SK-N-SH (cell line): ENCODE results near the gene POLN. TPM values are rescaled to one million over a fixed set of nuclear protein-coding genes. Genes with fewer than 3 reads are reported as not detected.

Experiments
- CTCF ChIA-PET: fragments of 300-600, 350-600 bp; formaldehyde crosslinking; extraction: SDS; loops from one replicate; lab custom pipeline; 2021; lab: Yijun Ruan, JAX
- POLR2A ChIA-PET: fragments of 350-600 bp; sonication (Branson Sonifier 250); formaldehyde crosslinking; extraction: SDS; loops from one replicate; lab custom pipeline; 2020; ENCODE audit warnings: antibody characterized with exemption, inconsistent platforms; lab: Yijun Ruan, JAX
- DNase-seq: peaks from one replicate; pipeline ENCODE4 v3.0.0; 2012
- H2AFZ ChIP-seq: fragments of 200-600 bp; sonication (generic); 2 replicates; pipeline ENCODE4 v1.8.1; 2016; ENCODE audit warnings: antibody characterized with exemption, mild to moderate bottlenecking, low read depth
- H3F3A ChIP-seq: fragments of 200-600 bp; sonication (generic); replicated peaks from 2 replicates; pipeline ENCODE3; 2016; ENCODE audit warnings: antibody characterized with exemption, mild to moderate bottlenecking; ENCODE audit not compliant: insufficient read depth
- H3K27ac ChIP-seq, 2 experiments: fragments of 200-500 bp in 1 of 2; fragments of 200-600 bp in 1 of 2; sonication (Bioruptor generic) in 1 of 2; sonication (generic), shearing (Covaris generic) in 1 of 2; 2 replicates each; pipeline versions ENCODE4 v1.5.1 to v1.6.1; 2014 to 2016; ENCODE audit warnings: low read depth in 2 of 2, inconsistent platforms in 1 of 2, low read length in 1 of 2, mild to moderate bottlenecking in 1 of 2, mixed read lengths in 1 of 2
- H3K27me3 ChIP-seq: fragments of 200-600 bp; sonication (generic), shearing (Covaris generic); 2 replicates; pipeline ENCODE4 v1.6.1; 2016; ENCODE audit warnings: mixed run types; ENCODE audit not compliant: insufficient read depth
- H3K36me3 ChIP-seq, 2 experiments: fragments of 200-500 bp in 1 of 2; fragments of 200-600 bp in 1 of 2; sonication (Bioruptor generic) in 1 of 2; sonication (generic) in 1 of 2; replicated peaks in 1 of 2; 2 replicates each; pipeline versions ENCODE3 to v1.5.1; 2014 to 2016; ENCODE audit warnings: low read length in 1 of 2, mild to moderate bottlenecking in 1 of 2; ENCODE audit not compliant: insufficient read depth in 2 of 2, control insufficient read depth in 1 of 2
- H3K4me1 ChIP-seq, 2 experiments: fragments of 200-500 bp in 1 of 2; fragments of 200-600 bp in 1 of 2; sonication (Bioruptor generic) in 1 of 2; sonication (generic), shearing (Covaris generic) in 1 of 2; 2 replicates each; pipeline versions ENCODE4 v1.5.1 to v1.6.1; 2014 to 2016; ENCODE audit warnings: low read depth in 1 of 2, low read length in 1 of 2, mixed run types in 1 of 2; ENCODE audit not compliant: insufficient read depth in 2 of 2, control insufficient read depth in 1 of 2
- H3K4me2 ChIP-seq: fragments of 200-600 bp; sonication (generic), shearing (Covaris generic); 2 replicates; pipeline ENCODE4 v1.6.1; 2017; ENCODE audit warnings: mixed run types
- H3K4me3 ChIP-seq, 2 experiments: fragments of 200-500 bp in 1 of 2; fragments of 200-600 bp in 1 of 2; sonication (Bioruptor generic) in 1 of 2; sonication (generic), shearing (Covaris generic) in 1 of 2; 2 replicates each; pipeline versions ENCODE4 v1.5.1 to v1.8.1; 2014 to 2016; ENCODE audit warnings: low read depth in 2 of 2, inconsistent platforms in 1 of 2, low read length in 1 of 2, mild to moderate bottlenecking in 1 of 2, mixed read lengths in 1 of 2, moderate library complexity in 1 of 2
- H3K79me2 ChIP-seq: fragments of 200-600 bp; sonication (generic); 2 replicates; pipeline ENCODE4 v1.8.1; 2017; ENCODE audit warnings: mild to moderate bottlenecking; ENCODE audit not compliant: insufficient read depth
- H3K9ac ChIP-seq: fragments of 200-600 bp; sonication (generic); 2 replicates; pipeline ENCODE4 v1.6.1; 2017; ENCODE audit warnings: mixed run types
- H3K9me2 ChIP-seq: fragments of 200-600 bp; sonication (generic); 2 replicates; pipeline ENCODE4 v1.6.1; 2017; ENCODE audit warnings: mixed run types
- H3K9me3 ChIP-seq: fragments of 200-600 bp; sonication (generic); 2 replicates; pipeline ENCODE4 v1.6.1; 2017; ENCODE audit warnings: mixed run types, mild to moderate bottlenecking, moderate library complexity
- H4K20me1 ChIP-seq: fragments of 200-600 bp; sonication (generic); 2 replicates; pipeline ENCODE4 v1.6.1; 2017; ENCODE audit warnings: mild to moderate bottlenecking, mixed run types; ENCODE audit not compliant: insufficient read depth
- CHD2 ChIP-seq: fragments of 150-350 bp; IDR thresholded peaks from 2 replicates; pipeline ENCODE4 v1.6.1; 2018; ENCODE audit warnings: low read length; ENCODE audit not compliant: partially characterized antibody
- CTCF ChIP-seq: fragments of 200-600 bp; sonication (generic); IDR thresholded peaks from 2 replicates; pipeline ENCODE4 v1.6.1; 2017; ENCODE audit warnings: antibody characterized with exemption, mild to moderate bottlenecking, moderate library complexity
- ELF1 ChIP-seq: IDR thresholded peaks from 2 replicates; pipeline ENCODE4 v1.4.0; 2012
- EZH2phosphoT487 ChIP-seq: fragments of 200-600 bp; sonication (generic); IDR thresholded peaks from 2 replicates; pipeline ENCODE4 v1.6.1; 2017; ENCODE audit warnings: low read depth, mixed run types, mild to moderate bottlenecking, antibody characterized with exemption, moderate library complexity, borderline replicate concordance
- FOSL2 ChIP-seq: IDR thresholded peaks from 2 replicates; pipeline ENCODE4 v1.4.0; 2012; ENCODE audit warnings: low read depth, mild to moderate bottlenecking, moderate library complexity, borderline replicate concordance
- FOXJ3 ChIP-seq: sonication (generic); formaldehyde crosslinking; IDR thresholded peaks from 2 replicates; pipeline ENCODE4 v1.5.1; 2020; ENCODE audit warnings: mild to moderate bottlenecking, missing genetic modification reagents
- FOXM1 ChIP-seq: IDR thresholded peaks from 2 replicates; pipeline ENCODE4 v1.4.0; 2012; ENCODE audit warnings: low read depth, mild to moderate bottlenecking
- IRF3 ChIP-seq: fragments of 150-350 bp; IDR thresholded peaks from 2 replicates; pipeline ENCODE4 v1.6.1; 2016; ENCODE audit warnings: mild to moderate bottlenecking, low read depth, low read length
- JUND ChIP-seq: IDR thresholded peaks from 2 replicates; pipeline ENCODE4 v1.4.0; 2012
- MAX ChIP-seq: IDR thresholded peaks from 2 replicates; pipeline ENCODE4 v1.4.0; 2012; ENCODE audit warnings: low read depth
- MEF2A ChIP-seq: IDR thresholded peaks from 2 replicates; pipeline ENCODE4 v1.4.0; 2012; ENCODE audit warnings: low read depth, borderline replicate concordance
- NFIC ChIP-seq: IDR thresholded peaks from 2 replicates; pipeline ENCODE4 v1.4.0; 2012; ENCODE audit warnings: borderline replicate concordance
- PBX3 ChIP-seq: IDR thresholded peaks from 2 replicates; pipeline ENCODE4; 2012
- RCOR1 ChIP-seq: fragments of 150-350 bp; IDR thresholded peaks from 2 replicates; pipeline ENCODE4 v1.6.1; 2017; ENCODE audit warnings: antibody characterized with exemption, low read length
- RXRA ChIP-seq: IDR thresholded peaks from 2 replicates; pipeline ENCODE4 v1.4.0; 2012; ENCODE audit warnings: low read depth, mild to moderate bottlenecking, borderline replicate concordance
- SMC3 ChIP-seq: IDR thresholded peaks from 2 replicates; pipeline ENCODE4 v1.6.1; 2012; ENCODE audit warnings: low read depth, low read length, improper control_type of control experiment
- TAF1 ChIP-seq: IDR thresholded peaks from 2 replicates; pipeline ENCODE4 v1.6.1; 2012; ENCODE audit warnings: low read depth, mild to moderate bottlenecking, low read length, moderate library complexity, borderline replicate concordance
- USF1 ChIP-seq: IDR thresholded peaks from 2 replicates; pipeline ENCODE4 v1.4.0; 2012; ENCODE audit warnings: low read depth, borderline replicate concordance
- YY1 ChIP-seq: IDR thresholded peaks from 2 replicates; pipeline ENCODE4 v1.4.0; 2012; ENCODE audit warnings: low read depth, mild to moderate bottlenecking
- WGBS: methylation state at CpG from one replicate; pipeline ENCODE4 v1.1.6; 2017; ENCODE audit warnings: low lambda C conversion rate; 5-methylcytosine and 5-hydroxymethylcytosine counted together
- polyA plus RNA-seq, 3 experiments: library from polyadenylated mRNA; depleted of rRNA; stranded (reverse); fragments of >200 nt; gene quantifications; 2 replicates each; pipeline ENCODE4 v1.2.3, GENCODE V29; 2012

The POLN gene
- polyA plus RNA-seq, 1 of the 3 experiments (the other 2 are of a cell fraction), result 0.67 TPM

- no peaks in the 10 kb centered on the region for H4K20me1 ChIP-seq
- no peak overlapping the region for H3K27ac ChIP-seq
- no peaks in the 10 kb centered on the region for H3K27me3 ChIP-seq
- H3K4me1 ChIP-seq, result no peaks in the 10 kb centered on the region; a peak in 1 of 4 replicates
- ChIA-PET POLR2A (no interaction called here), CTCF (no interaction called here)
- no peaks in the 10 kb centered on the region for H3K9me2 ChIP-seq
- H3K9me3 ChIP-seq, result no peaks in the 10 kb centered on the region
- TF ChIP-seq CHD2 (no peak), RXRA (no peak), FOXJ3 (CRISPR knock-in tag) (no peak), SMC3 (no peak), EZH2phosphoT487 (no peak), ELF1 (no peak), FOSL2 (no peak), TAF1 (no peak), CTCF (no peak), USF1 (no peak), NFIC (no peak), MAX (no peak), FOXM1 (no peak), YY1 (no peak), PBX3 (no peak), IRF3 (no peak), JUND (no peak), RCOR1 (no peak), MEF2A (no peak)
- no peak overlapping the region for H2AFZ ChIP-seq
- H3K79me2 ChIP-seq, result no peaks in the 10 kb centered on the region
- no peak overlapping the region for H3K4me3 ChIP-seq
- H3K9ac ChIP-seq, result no peak overlapping the region
- DNase-seq, result peak; percentile 37
- H3F3A ChIP-seq, result no peaks in the 10 kb centered on the region
- H3K36me3 ChIP-seq, result no peaks in the 10 kb centered on the region
- WGBS, result 71% methylated on average over 16 of the region's 22 CpGs
- no peak overlapping the region for H3K4me2 ChIP-seq
Observed at GRCh38 chr4:2070421-2071251, 171.3 kb downstream of the POLN start.
